Panc1 (cell line): ENCODE measurements around the gene GSS. TPM values are rescaled to one million over a fixed set of nuclear protein-coding genes. Genes with fewer than 3 reads are reported as not detected.

ENCODE experiments used
- ATAC-seq: fragments of 200-7000 bp; cut with Tn5 transposase; 2 replicates; pipeline ENCODE4 v1.9.1; 2020; ENCODE audit warnings: mild to moderate bottlenecking, moderate library complexity
- BruUV-seq: library from RNA; stranded (reverse); fragments of 400-500 nt; replicated peaks from 2 replicates; lab custom pipeline; 2021; lab: Mats Ljungman, UMichigan
- CTCF ChIA-PET: fragments of 300-600 bp; sonication (Branson Sonifier 250); formaldehyde crosslinking; loops from one replicate; lab custom pipeline; 2022; ENCODE audit warnings: antibody characterized with exemption; lab: Charles Lee
- POLR2A ChIA-PET: fragments of 300-600 bp; sonication (Branson Sonifier 250); formaldehyde crosslinking; loops from one replicate; lab custom pipeline; 2022; ENCODE audit warnings: antibody characterized with exemption; lab: Charles Lee
- DNase-seq: peaks from one replicate; pipeline ENCODE4 v3.0.0-alpha.2; 2010; ENCODE audit warnings: low read depth, low spot score
- H3K27ac ChIP-seq: 2 replicates; pipeline ENCODE4 v1.5.1; 2011; ENCODE audit warnings: mild to moderate bottlenecking, low read length, inconsistent platforms
- H3K27me3 ChIP-seq: fragments of 200-500 bp; sonication (Bioruptor generic); 2 replicates; pipeline ENCODE4 v1.6.0; 2014; ENCODE audit warnings: low read length, inconsistent platforms; ENCODE audit not compliant: control insufficient read depth, insufficient read depth
- H3K36me3 ChIP-seq: fragments of 200-500 bp; sonication (Bioruptor generic); 2 replicates; pipeline ENCODE4 v1.5.1; 2014; ENCODE audit warnings: inconsistent platforms, mild to moderate bottlenecking, low read length, moderate library complexity; ENCODE audit not compliant: control insufficient read depth, insufficient read depth
- H3K4me1 ChIP-seq: 2 replicates; pipeline ENCODE4 v1.5.1; 2011; ENCODE audit warnings: inconsistent platforms, mild to moderate bottlenecking, low read length, moderate library complexity; ENCODE audit not compliant: control insufficient read depth, insufficient read depth
- H3K4me3 ChIP-seq, 2 experiments: 2 replicates each; pipeline ENCODE4 v1.5.1; 2011 to 2012; ENCODE audit warnings: low read depth in 2 of 2, low read length in 2 of 2, mild to moderate bottlenecking in 2 of 2, inconsistent platforms in 1 of 2, moderate library complexity in 1 of 2
- H3K9me3 ChIP-seq: fragments of 200-500 bp; sonication (Bioruptor generic); 2 replicates; pipeline ENCODE4 v1.5.1; 2014; ENCODE audit warnings: low read depth, mild to moderate bottlenecking, inconsistent platforms, low read length, moderate library complexity; ENCODE audit not compliant: control insufficient read depth, insufficient read depth
- CTCF ChIP-seq: fragments of 450-650 bp; IDR thresholded peaks from 2 replicates; pipeline ENCODE4 v1.5.1; 2017; ENCODE audit warnings: mild to moderate bottlenecking
- POLR2AphosphoS5 ChIP-seq: IDR thresholded peaks from 2 replicates; pipeline ENCODE4 v1.6.1; 2012; ENCODE audit warnings: mild to moderate bottlenecking, low read depth, low read length, moderate library complexity
- REST ChIP-seq, 2 experiments: IDR thresholded peaks; 2 replicates each; pipeline ENCODE4 v1.6.1; 2011 to 2012; ENCODE audit warnings: low read depth in 2 of 2, control low read depth in 1 of 2, low read length in 1 of 2, mild to moderate bottlenecking in 1 of 2, moderate library complexity in 1 of 2; ENCODE audit not compliant: insufficient read depth in 1 of 2
- SIN3A ChIP-seq: IDR thresholded peaks from 2 replicates; pipeline ENCODE4 v1.6.1; 2012; ENCODE audit warnings: low read depth, mild to moderate bottlenecking, low read length, moderate library complexity, borderline replicate concordance; ENCODE audit not compliant: insufficient read depth
- TCF7L2 ChIP-seq: IDR thresholded peaks from 2 replicates; pipeline ENCODE4 v1.6.1; 2011; ENCODE audit warnings: mild to moderate bottlenecking, low read depth, low read length, inconsistent platforms
- in situ Hi-C: cut with HindIII; loops from 2 replicates; pipeline ENCODE4 v1.10.0; 2016; ENCODE audit warnings: low sequenced_read_pairs, low pct_unique_long_range_greater_than_20kb
- intact Hi-C: fragments of 100-400 bp; cut with micrococcal nuclease; formaldehyde crosslinking; loops from one replicate; pipeline ENCODE4 v1.10.0; 2022; ENCODE audit not compliant: unreplicated experiment
- total RNA-seq: library from RNA; stranded (reverse); gene quantifications from one replicate; pipeline ENCODE4 v1.2.1, GENCODE V29; 2021; ENCODE audit not compliant: unreplicated experiment

The GSS gene
- total RNA-seq, 1 experiment from 2014 or later, result 64.8 TPM

- in situ Hi-C loops (no loop called here), intact Hi-C loops (no loop called here)
- H3K36me3 ChIP-seq, result peaks cover 2% of the 10 kb centered on the region; the same call in 1 of the 2 replicates
Measured at GRCh38 chr20:34928411-34928810, 27.2 kb downstream of the GSS start.

GRCh38 chr20:34927736-34928135 is 27.9 kb downstream of the GSS start:
- POLR2A ChIA-PET, result no interaction called here
- no peaks in the 10 kb centered on the region for H3K9me3 ChIP-seq
- intact Hi-C loops (no loop called here), in situ Hi-C loops (no loop called here)
- ATAC-seq (no peak), DNase-seq (no peak)
- BruUV-seq, result no TSS peak
- no peaks in the 10 kb centered on the region for H3K4me1 ChIP-seq
- H3K36me3 ChIP-seq, result peaks cover 2% of the 10 kb centered on the region; the same call in 1 of the 2 replicates
- no peak overlapping the region for H3K27ac ChIP-seq
- no peaks in the 10 kb centered on the region for H3K27me3 ChIP-seq
- TF ChIP-seq CTCF, result no peak
- no peak for TF ChIP-seq SIN3A
- no peak for TF ChIP-seq POLR2AphosphoS5
- TF ChIP-seq REST (IDR thresholded peaks at IDR 0.05; ENCODE audit: insufficient read depth in 1 of 2, low read depth in 2 of 2, low read length in 1 of 2), result no peak
- TF ChIP-seq TCF7L2, result no peak
- CTCF ChIA-PET, result no interaction called here
- no peak overlapping the region for H3K4me3 ChIP-seq

More at GRCh38 chr20:34928411-34928810, 27.2 kb downstream of the GSS start:
- H3K4me1 ChIP-seq, result no peaks in the 10 kb centered on the region
- ChIA-PET POLR2A (no interaction called here), CTCF (no interaction called here)
- no peaks in the 10 kb centered on the region for H3K27me3 ChIP-seq
- no peak overlapping the region for H3K27ac ChIP-seq
- ATAC-seq (no peak), DNase-seq (no peak)
- no peak overlapping the region for H3K4me3 ChIP-seq
- H3K9me3 ChIP-seq, result no peaks in the 10 kb centered on the region
- no peak for TF ChIP-seq POLR2AphosphoS5
- TF ChIP-seq REST (IDR thresholded peaks at IDR 0.05; ENCODE audit: insufficient read depth in 1 of 2, low read depth in 2 of 2, low read length in 1 of 2), result no peak
- TF ChIP-seq SIN3A, result no peak
- TF ChIP-seq TCF7L2, result no peak
- TF ChIP-seq CTCF, result no peak
- BruUV-seq, result TSS peak; percentile 61
